ENCODE data around the gene DYNC1I1.

DNA sequence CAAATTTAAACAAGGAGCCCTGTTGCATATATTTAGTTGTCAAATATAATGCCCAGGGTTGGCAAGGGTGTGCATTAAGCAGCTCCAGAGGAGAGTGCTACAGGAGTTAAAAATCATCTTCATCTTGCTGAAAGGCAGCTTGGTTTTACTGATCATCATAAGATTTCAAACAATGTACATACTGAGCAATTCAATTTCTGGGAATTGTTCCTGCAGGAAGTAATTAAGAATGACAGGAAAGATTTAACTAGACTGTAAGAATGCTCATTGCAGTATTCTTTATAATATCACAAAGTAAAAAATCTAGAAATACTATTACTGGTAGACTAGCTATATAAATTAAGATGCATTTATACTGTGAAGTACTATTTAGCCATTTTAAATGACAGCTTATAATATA lies 153.6 kb downstream of the DYNC1I1 start:
- TF ChIP-seq FOXM1 (IDR thresholded peaks at IDR 0.05; ENCODE audit: low read depth), result no peak
- TF ChIP-seq RAD21 (IDR thresholded peaks at IDR 0.05; ENCODE audit: low read length), result no peak
- TF ChIP-seq CTCF (IDR thresholded peaks at IDR 0.05), result no peak
- no peak for TF ChIP-seq EZH2phosphoT487 (IDR thresholded peaks at IDR 0.05; ENCODE audit: borderline replicate concordance, low read depth)
- no peak for TF ChIP-seq MXI1 (IDR thresholded peaks at IDR 0.05; ENCODE audit: low read depth, low read length)
- TF ChIP-seq POLR2AphosphoS5 (IDR thresholded peaks at IDR 0.05; ENCODE audit: low read depth, low read length), result no peak
- TF ChIP-seq, protein P1, sequence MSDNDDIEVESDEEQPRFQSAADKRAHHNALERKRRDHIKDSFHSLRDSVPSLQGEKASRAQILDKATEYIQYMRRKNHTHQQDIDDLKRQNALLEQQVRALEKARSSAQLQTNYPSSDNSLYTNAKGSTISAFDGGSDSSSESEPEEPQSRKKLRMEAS (IDR thresholded peaks at IDR 0.05; ENCODE audit: low read depth), result no peak
- TF ChIP-seq JUND (IDR thresholded peaks at IDR 0.05), result no peak
- no peak for TF ChIP-seq IRF3 (IDR thresholded peaks at IDR 0.05; ENCODE audit: low read depth, low read length)
- no peak for TF ChIP-seq GABPA (IDR thresholded peaks at IDR 0.05; ENCODE audit: low read depth)
- TF ChIP-seq EP300 (IDR thresholded peaks at IDR 0.05; ENCODE audit: borderline replicate concordance in 1 of 2, low read depth in 1 of 2, low read length in 1 of 2), result no peak
- TF ChIP-seq REST (IDR thresholded peaks at IDR 0.05; ENCODE audit: low read depth, low read length), result no peak
- no peak for TF ChIP-seq TAF1 (IDR thresholded peaks at IDR 0.05; ENCODE audit: borderline replicate concordance, low read depth, low read length)
